HG03571 (cell line): ENCODE results near the gene CSTPP1.
"Not testable (repeated sequence)": the region's sequence is repeated elsewhere in the genome, so short reads cannot be mapped to it uniquely, and the experiment has no call there.

Experiments
- ATAC-seq: cut with Tn5 transposase; IDR thresholded peaks from one replicate; pipeline ENCODE4 v1.9.1; 2021; ENCODE audit not compliant: unreplicated experiment

Gene CSTPP1

GRCh38 chr11:46951864-46952263 lies 15.3 kb downstream of the CSTPP1 start:
- no peak for ATAC-seq

DNA sequence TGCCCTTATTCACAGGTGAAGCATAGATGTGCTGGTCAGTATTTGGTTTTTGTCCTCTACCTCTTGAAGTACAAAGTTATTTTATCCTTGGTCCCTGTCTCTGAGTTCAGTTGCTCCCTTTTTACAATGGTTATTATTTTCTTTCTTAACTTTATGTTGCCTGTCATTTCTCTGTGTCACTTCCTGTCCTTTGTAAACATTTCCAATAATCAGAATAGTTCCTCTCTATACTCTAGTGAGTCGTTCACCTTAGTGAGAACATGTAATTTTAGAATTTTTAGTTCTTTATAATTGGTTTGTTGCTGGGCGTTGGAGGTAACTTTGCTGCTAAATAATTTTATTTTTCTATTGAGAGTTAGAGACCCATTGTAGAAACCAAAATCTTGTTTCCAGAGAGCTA lies 16.0 kb downstream of the CSTPP1 start:
- ATAC-seq: no peak

GRCh38 chr11:46953093-46953492 lies 16.5 kb downstream of the CSTPP1 start:
- no peak for ATAC-seq

- no peak for ATAC-seq
Measured at GRCh38 chr11:46958777-46959176, 22.2 kb downstream of the CSTPP1 start.

DNA sequence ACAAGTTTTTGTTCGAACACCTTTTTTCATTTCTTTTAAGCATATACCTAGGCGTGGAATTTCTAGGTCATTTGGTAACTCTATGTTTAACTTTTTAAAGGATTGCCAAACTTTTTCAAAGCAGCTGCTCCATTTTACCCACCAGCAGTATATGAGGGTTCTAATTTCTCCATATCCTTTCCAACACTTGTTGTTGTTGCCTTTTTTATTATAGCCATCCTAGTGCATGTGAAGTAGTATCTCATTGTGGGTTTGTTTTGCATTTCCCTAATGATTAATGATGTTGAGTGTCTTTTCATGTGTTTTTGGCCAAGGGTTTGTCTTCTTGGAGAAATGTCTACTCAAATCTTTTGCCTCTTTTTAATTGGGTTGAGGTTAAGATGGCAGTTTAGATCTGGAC lies 24.5 kb downstream of the CSTPP1 start:
- no peak for ATAC-seq

DNA sequence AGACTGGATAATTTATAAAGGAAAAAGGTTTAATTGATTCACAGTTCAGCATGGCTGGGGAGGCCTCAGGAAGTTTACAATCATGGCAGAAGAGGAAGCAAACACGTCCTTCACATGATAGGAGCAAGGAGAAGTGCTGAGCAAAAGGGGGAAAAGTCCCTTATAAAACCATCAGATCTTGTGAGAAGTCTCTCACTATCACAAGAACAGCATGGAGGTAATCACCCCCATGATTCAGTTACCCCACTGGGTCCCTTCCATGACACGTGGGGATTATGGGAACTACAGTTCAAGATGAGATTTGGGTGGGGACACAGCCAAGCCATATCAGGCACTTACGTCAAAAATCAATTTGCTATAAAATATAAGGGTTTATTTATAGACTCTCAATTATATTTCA lies 25.3 kb downstream of the CSTPP1 start:
- not testable (repeated sequence) for ATAC-seq

DNA sequence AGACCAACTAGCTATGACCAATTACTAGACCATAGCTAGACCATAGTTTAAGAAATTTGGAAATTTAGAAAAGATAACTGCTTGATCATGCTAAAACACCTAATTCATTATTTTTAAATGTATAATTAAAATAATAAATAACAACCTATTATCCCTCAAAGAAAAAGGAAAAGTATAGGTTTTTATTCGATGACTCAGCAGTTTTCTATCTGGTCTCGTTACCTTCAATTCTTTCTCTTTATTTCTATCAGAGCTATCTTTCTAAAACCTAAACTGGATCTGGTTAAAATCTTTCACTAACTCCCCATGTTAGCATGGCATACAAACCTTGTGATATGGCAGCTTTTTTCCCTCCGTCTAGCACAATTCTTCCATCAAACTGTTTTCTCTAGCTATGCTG lies 27.3 kb downstream of the CSTPP1 start:
- ATAC-seq: no peak

DNA sequence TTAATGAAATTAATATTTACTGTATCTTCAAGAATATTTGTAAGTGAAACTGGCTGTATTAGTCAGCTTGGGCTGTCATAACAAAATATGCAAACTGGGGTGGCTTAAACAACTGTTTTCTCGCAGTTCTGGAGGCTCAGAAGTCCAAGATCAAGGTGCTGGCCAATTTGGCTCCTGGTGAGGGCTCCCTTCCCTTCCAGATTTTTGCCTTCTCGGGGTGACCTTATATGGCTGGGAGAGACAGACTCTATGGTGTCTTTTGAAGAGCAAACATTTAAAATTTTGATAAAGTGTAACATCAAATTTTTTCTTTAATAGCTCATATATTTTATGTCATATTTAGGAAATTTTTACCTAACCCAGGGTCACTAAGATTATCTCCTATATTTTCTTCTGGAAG lies 30.2 kb downstream of the CSTPP1 start:
- no peak for ATAC-seq

- ATAC-seq: no peak
Measured at GRCh38 chr11:46967962-46968361, 31.4 kb downstream of the CSTPP1 start.

DNA sequence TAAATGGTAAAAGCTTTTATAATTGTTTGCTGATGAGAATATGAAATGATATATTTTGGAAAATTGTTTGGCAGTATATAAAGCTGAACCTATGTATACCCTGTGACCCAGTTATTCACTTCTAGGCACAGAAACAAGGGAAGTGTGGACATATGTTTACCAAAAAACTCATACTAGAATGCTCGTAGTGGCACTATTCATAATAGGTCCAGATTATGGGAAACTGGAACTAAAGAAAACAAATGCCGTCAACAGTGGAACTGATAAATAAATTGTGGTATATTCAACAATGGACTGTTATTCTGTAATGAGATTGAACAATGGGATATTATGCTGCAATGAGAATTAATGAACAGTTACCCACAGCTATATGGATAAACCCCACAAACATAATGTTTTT lies 32.8 kb downstream of the CSTPP1 start:
- ATAC-seq: no peak

DNA sequence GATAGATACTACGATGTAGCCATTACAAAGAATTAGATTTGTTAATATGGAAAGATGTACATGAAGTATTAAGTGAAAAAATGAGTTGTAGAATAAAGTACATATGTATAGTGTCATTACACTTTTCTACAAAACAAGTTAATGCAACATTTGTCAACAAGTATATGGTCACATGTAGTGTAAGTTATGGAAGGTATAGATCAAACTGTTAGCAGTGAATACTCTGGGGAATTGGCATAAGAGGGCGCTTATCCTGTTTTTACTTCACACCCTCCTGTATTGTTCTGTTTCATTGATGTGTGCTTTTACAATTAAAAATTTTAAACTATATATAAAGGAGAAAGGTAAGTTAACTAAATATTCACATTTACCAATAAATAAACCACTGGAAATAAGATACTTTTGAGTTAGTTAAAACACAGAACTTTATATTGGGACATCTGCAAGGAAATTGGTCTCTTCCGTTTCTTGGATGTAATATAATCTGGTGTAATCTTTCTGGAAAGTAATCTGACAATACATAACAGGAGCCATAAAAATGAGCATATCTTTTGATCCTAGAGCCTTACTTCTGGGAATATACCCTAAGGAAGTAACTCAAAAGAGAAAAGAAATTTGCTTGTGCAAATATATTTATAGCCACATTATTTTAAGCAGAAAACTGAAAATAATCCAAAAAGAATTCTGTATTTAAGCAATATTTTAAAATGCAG lies 34.5 kb downstream of the CSTPP1 start:
- no peak for ATAC-seq

- no peak for ATAC-seq
Measured at GRCh38 chr11:46972343-46972742, 35.8 kb downstream of the CSTPP1 start.

- ATAC-seq: no peak
Measured at GRCh38 chr11:46972821-46973220, 36.3 kb downstream of the CSTPP1 start.

- ATAC-seq: no peak
Measured at GRCh38 chr11:46976182-46976854, 39.8 kb downstream of the CSTPP1 start.

- no peak for ATAC-seq
Measured at GRCh38 chr11:46977038-46977813, 40.7 kb downstream of the CSTPP1 start.

DNA sequence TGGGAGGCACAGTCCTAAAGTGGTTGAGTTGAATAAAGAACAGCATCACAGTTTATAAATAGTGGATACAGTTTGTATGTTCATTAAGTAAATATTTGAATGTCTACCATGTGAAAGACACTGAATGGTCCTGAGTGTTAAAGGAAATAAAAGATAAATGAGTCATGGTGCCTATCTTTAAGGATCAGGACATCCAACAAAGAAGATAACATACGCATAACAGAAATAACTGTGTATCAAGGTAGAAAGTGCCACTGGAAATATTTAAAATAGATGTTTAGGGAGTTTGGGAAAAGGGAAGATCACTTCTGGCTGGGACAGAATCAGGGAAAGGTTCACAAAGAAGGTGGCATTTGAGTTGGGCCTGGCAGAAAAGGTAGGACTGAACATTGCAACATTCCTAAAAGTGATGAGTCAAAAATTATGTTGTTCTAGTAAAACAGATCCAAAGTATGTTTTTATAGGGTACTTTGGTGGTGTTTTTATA lies 41.5 kb downstream of the CSTPP1 start:
- no peak for ATAC-seq

DNA sequence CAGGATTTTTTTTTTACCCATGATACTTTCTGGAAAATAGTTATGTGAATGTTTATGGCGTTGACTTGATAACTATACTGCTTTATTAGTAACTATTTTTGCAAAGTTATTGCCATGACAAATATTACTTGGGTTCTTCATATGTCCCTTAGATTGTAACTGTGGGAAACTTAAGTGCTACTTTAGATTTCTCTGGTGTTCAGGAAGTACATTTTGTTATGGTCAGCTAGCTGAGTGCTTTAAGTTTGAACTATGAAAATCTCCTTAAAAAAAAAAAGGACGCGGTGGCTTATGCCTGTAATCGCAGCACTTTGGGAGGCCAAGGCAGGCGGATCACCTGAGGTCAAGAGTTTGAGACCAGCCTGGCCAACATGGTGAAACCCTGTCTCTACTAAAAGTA lies 42.8 kb downstream of the CSTPP1 start:
- no peak for ATAC-seq

GRCh38 chr11:46981436-46981835 lies 44.9 kb downstream of the CSTPP1 start:
- no peak for ATAC-seq

GRCh38 chr11:46982797-46983452 lies 46.4 kb downstream of the CSTPP1 start:
- ATAC-seq: no peak

DNA sequence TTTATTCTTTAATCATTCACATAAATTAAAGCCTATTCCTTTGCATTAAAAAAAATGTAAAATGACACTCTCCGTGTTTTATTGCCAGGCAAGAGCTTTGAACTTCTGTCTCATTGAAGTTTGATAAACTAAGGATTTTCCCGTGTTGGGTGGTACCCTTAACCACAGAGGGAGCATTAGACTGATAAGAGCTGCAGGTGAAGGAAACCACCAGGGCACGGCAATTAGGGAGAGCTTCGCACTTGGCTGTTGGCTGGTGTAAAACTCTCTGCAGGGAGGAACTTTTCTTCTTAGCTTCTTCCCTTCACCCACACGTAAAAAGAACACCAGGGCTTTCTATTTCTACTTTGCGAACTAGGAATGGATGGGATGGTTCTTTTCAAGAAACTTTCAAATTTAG lies 47.0 kb downstream of the CSTPP1 start:
- no peak for ATAC-seq

DNA sequence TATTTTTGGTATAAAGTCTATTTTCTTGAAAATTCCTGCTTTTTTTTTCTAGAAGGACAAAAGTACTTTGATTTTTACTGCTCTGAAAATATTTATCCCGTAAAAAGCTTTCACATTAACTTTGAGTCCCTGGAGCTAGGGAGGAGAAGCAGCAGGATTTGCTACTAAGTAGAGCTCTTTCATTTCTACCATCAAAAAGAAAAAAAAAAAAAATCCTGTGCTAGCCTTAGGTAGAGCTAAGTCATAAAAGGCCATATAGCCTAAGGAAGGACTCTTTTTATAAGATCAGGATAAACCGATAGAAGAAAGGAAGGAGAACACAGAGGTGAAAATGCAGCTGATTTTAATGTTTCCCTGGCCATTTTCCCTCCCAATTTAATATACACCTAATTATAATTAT lies 48.0 kb downstream of the CSTPP1 start:
- ATAC-seq: no peak
